SW 1271 (cell line): ENCODE measurements around the gene STX10.

ENCODE experiments used
- DNase-seq, 2 experiments: peaks; one replicate each; lab custom pipeline; 2025; lab: John Stamatoyannopoulos, UW

The STX10 gene

GRCh38 chr19:13100031-13100588 lies 50.1 kb downstream of the STX10 start:
- no peak for DNase-seq

GRCh38 chr19:13099073-13099999 lies 50.8 kb downstream of the STX10 start:
- DNase-seq = no peak

- no peak for DNase-seq
Measured at GRCh38 chr19:13098277-13099072, 51.7 kb downstream of the STX10 start.

DNA sequence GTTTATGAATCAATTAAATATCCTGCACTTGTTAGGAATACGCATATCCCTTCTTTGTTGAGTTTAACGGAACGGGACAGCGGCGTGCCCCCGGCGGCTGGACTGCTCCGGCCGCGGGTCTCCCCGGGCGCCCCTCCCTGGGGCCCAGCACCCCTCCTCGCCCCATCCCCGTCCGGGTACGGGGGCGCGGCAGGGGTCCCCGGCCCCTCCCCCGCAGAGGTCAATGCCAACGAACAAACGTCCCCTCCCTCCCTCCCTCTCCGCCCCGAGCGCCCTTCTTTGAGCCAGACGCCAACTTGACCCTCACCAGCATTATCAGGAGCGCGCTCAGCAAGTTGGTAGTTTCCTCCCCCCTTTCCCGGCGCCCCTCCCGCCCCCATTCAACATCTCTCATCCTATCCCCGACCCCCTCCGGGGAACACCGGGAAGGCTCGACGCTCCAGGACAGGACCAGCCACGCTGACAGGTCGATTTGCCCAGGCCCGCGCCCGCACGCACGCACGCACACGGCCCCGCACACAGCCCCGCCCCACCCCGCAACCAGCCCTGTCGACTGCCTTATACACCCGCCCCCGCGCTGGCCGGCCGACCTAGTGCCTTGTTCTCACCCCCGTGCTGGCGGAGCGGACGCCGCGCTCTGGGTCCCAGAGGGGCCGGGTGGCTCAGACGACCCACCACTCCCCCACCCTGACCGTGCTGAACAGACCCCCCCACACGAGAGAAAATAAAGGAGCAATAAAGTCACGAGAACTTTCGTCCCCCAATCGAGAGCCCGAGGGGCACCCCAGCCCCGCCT lies 52.5 kb downstream of the STX10 start:
- DNase-seq = no peak

- no peak for DNase-seq
Measured at GRCh38 chr19:13097033-13097462, 53.1 kb downstream of the STX10 start.

GRCh38 chr19:13095934-13096927 lies 53.9 kb downstream of the STX10 start:
- no peak for DNase-seq

- no peak for DNase-seq
Measured at GRCh38 chr19:13095393-13095784, 54.8 kb downstream of the STX10 start.

DNA sequence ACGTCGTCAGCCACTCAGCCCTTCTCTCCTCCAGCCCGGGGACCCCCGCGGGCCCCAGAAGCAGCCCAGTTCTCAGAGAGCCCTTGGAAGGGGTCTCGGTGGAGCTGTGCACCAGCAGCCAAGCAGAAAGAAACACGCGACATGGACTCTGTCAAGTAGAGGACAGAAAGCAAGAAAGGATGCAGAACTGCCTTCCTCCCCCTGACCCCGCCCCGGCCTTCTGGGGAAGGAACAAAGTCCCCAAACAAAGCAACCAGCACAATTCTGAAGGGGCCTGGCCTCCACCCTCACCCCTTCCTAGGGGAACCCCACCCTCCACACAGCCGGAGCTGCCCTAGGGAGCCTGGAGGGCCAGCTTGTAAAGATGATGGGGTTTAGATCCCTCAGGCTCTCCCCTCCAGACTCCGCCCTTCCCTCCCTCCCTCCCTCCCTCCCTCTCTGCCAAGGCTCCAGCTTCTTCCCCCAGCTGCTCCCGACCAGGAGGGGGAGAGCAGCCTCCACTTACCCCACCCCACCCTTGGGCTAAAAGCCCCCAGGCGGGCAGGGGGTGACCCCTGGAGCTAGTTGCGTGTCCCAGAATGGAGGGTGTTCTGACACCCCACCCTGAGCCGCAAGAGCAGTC lies 55.3 kb downstream of the STX10 start:
- DNase-seq = no peak

DNA sequence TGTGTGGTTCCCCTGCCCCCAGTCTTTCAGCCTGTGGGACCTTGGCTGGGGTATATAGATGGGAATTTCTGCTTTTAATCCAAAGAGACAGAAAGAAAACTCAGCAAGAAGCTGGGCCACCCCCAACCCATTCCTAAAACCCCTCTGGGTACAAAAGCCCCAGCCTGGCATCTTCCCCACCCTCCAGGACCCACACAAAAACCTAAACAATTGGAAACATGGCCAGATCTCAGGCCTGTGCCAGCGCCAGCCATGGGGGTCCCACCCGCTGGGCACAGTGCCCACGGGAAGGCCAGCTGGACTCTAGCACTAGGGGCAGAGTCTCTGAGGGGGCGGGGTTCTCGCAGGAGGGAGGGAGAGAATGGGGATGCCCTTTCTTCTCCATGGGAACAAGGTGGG lies 56.1 kb downstream of the STX10 start:
- no peak for DNase-seq
